Stimulated activated effector memory CD8-positive, alpha-beta T cell treated with anti-CD3 and anti-CD28 coated beads, Interleukin-12 subunit alpha, Interleukin-12 subunit beta, amount 100 ng/mL, for 72 hours (primary cell): Measurements from ENCODE around the gene AFF2.

Source experiments
- ATAC-seq: fragments of 150-1000 bp; cut with Tn5 transposase; 2 replicates; pipeline ENCODE4 v1.10.0; 2021
- DNase-seq, 2 donors: peaks; one replicate each; pipeline ENCODE4 v3.0.0; 2021 to 2022; ENCODE audit warnings: low spot score in 2 of 2
- H3K27ac Mint-ChIP-seq: one replicate; pipeline ENCODE4 v1.8.0; 2022; ENCODE audit warnings: mild to moderate bottlenecking, mixed read lengths
- H3K36me3 Mint-ChIP-seq: one replicate; pipeline ENCODE4 v1.8.0; 2022; ENCODE audit warnings: mild to moderate bottlenecking, mixed read lengths
- H3K4me1 Mint-ChIP-seq: one replicate; pipeline ENCODE4 v1.8.0; 2022; ENCODE audit warnings: mixed read lengths
- H3K4me3 Mint-ChIP-seq: one replicate; pipeline ENCODE4 v1.8.0; 2022; ENCODE audit warnings: mild to moderate bottlenecking, mixed read lengths
- H3K9me3 Mint-ChIP-seq: one replicate; pipeline ENCODE4 v1.8.0; 2022; ENCODE audit warnings: mixed read lengths

AFF2 gene

DNA sequence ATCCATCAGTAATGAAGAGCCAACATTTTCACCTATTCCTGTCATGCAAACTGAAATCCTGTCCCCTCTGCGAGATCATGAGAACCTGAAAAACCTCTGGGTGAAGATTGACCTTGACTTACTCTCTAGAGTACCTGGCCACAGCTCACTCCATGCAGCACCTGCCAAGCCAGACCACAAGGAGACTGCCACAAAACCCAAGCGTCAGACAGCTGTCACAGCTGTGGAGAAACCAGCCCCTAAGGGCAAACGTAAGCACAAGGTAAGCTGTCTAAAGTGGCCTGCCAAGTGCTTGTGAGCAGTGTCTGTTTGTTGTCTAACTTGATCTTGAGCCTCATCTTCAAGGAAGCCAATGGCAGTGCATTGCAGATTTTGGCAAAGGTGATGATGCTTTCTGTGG is 455.9 kb downstream of the AFF2 start:
- Mint-ChIP-seq H3K4me1 (no peaks in the 10 kb centered on the region), H3K27ac (no peak overlapping the region), H3K4me3 (no peak overlapping the region), H3K9me3 (no peaks in the 10 kb centered on the region), H3K36me3 (no peaks in the 10 kb centered on the region)
- ATAC-seq (no peak), DNase-seq (no peak)

DNA sequence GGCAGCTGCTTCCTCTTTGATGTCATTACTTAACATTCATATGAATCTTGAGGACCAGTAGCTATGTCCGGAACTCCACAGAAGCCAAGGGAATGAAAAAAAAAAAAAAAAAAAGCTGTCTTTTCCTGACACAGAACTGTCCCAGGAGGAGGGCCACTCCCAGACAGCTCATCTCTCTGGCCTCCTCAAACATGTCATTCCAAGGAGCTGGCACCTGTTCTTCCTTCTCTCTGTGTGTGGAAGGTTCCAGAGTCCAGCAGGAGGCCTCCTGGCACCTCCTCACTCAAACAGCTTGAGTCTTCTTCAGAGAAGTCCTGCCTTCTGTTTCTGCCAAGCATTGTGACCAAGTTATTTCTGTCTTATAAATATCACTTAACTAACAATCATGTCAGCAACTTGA is 458.5 kb downstream of the AFF2 start:
- no peaks in the 10 kb centered on the region for H3K9me3 Mint-ChIP-seq
- H3K36me3 Mint-ChIP-seq: no peaks in the 10 kb centered on the region
- no peak overlapping the region for H3K4me3 Mint-ChIP-seq
- H3K27ac Mint-ChIP-seq: no peak overlapping the region
- H3K4me1 Mint-ChIP-seq: no peaks in the 10 kb centered on the region
- no peak for DNase-seq
- no peak for ATAC-seq

DNA sequence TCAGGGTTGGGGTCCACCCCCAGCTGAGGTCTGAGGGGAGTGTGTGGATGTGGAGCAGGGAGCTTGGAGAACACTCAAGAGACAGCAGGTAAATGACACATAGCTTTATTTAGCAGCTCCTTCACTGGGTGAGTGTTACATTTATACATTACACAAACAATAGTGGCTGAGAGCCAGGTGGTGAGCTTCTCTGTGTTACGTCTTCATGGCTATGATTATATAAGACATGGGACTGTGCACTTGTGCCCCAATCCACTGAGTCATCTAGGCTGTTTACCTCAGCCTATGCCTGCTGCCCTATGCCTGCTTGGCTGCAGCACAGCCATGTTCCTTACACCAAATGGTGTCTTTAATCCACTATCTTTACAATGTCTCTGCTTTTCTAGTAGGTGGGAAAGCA is 459.6 kb downstream of the AFF2 start:
- ATAC-seq (no peak), DNase-seq (no peak)
- no peaks in the 10 kb centered on the region for H3K36me3 Mint-ChIP-seq
- no peak overlapping the region for H3K4me3 Mint-ChIP-seq
- H3K4me1 Mint-ChIP-seq: no peaks in the 10 kb centered on the region
- H3K27ac Mint-ChIP-seq: no peak overlapping the region
- no peaks in the 10 kb centered on the region for H3K9me3 Mint-ChIP-seq

DNA sequence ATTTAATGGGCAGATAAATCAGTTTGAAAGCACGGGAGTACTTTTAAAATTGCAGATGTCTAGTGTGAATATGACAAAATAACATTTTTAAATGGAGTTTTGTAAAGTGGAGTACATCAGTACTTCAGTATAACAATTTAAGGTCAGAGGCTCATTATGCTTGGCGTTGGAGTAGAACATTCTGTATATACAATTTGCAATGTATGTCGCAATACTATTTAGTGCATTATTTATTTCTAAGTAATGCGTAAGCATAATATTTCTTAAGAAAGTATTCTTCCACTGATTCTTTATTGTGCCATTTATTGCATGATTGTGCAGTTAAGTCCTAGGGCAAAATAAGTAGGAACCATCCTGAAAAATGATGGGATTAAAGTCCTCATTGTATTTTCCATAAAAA is 461.6 kb downstream of the AFF2 start:
- no peak overlapping the region for H3K4me3 Mint-ChIP-seq
- H3K27ac Mint-ChIP-seq: no peak overlapping the region
- no peak for DNase-seq
- ATAC-seq: no peak
- H3K4me1 Mint-ChIP-seq: no peaks in the 10 kb centered on the region
- H3K9me3 Mint-ChIP-seq: no peaks in the 10 kb centered on the region
- no peaks in the 10 kb centered on the region for H3K36me3 Mint-ChIP-seq

DNA sequence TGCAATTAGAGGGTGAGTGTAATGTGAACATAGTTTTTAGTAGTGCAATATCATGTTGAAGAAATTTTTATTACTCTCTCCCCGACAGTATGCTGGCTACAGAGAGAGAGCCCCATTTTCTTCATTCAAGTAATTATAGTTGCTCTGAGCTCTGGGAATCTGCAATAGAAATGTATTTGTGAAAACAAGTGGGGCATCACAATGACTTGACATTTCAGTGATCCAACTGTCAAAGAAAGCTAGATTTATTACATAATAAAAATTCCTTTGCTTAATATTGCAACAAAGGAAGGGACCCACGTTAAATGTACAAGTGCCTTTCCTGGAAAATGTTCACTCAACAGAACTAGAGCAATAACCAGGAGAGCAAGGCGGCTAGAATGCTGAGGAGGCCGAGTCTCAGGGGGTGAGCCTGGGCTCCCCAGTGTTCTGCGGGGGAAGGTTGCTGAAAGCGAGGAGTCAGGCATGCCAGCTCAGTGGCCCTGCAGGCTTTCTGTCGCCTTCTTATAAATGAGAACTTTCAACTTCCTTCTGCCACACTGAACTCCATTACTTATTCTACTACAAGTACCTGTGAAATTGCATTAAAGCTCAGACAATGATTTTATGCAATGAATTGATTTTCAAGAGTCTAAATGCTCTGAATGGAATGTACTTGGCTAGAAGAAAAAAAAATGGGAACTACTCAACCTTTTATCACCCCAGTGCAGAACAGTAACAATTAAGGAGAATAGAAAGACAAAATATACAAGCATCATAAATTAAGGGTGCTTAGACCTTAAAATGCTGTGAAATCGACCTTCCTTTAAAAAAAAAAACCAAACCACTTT is 476.4 kb downstream of the AFF2 start:
- no peak for DNase-seq
- H3K9me3 Mint-ChIP-seq: no peaks in the 10 kb centered on the region
- ATAC-seq: no peak
- no peaks in the 10 kb centered on the region for H3K36me3 Mint-ChIP-seq
- no peaks in the 10 kb centered on the region for H3K4me1 Mint-ChIP-seq
- no peak overlapping the region for H3K4me3 Mint-ChIP-seq
- no peak overlapping the region for H3K27ac Mint-ChIP-seq

DNA sequence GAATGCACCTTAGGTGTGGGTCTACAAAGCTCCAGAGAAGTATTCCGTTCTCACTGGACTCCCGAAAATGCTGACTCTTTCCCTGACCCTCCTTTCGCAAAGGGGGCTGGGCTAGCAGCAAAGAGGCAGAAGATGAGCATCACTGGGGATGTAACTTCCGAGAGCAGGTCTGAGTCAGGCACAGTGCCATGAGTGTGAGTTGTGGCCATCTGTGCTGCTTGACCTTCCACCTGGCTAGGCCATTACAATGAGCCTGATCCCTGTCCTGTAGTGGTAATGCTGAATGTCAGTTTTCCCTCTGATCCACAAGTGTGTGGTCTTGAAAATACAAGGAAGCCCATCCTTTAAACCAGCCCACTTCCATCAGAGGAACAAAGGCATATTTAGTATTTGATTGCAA is 479.4 kb downstream of the AFF2 start:
- H3K36me3 Mint-ChIP-seq: no peaks in the 10 kb centered on the region
- DNase-seq: no peak
- no peaks in the 10 kb centered on the region for H3K9me3 Mint-ChIP-seq
- no peak overlapping the region for H3K4me3 Mint-ChIP-seq
- no peak overlapping the region for H3K27ac Mint-ChIP-seq
- ATAC-seq: no peak
- no peaks in the 10 kb centered on the region for H3K4me1 Mint-ChIP-seq

DNA sequence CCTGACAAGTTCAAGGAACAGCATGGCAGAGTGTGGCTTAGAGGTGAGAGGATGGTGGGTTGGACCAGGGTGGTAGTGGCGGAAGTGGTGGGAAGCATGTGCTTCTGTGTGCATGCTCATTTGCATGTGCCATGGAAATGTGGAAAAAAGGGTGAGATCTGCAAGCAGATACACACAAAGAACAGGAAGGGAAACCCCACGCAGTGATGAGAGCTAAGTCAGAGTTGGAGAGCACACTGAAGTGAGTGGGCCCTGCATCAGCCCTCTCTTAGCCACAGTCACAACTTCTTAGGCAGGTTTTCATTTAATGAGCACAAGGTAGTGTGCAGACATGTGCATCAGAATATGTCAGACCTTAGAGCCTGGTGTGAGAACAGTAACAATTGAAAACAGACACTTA is 483.8 kb downstream of the AFF2 start:
- no peak overlapping the region for H3K27ac Mint-ChIP-seq
- no peak for ATAC-seq
- no peak overlapping the region for H3K4me3 Mint-ChIP-seq

DNA sequence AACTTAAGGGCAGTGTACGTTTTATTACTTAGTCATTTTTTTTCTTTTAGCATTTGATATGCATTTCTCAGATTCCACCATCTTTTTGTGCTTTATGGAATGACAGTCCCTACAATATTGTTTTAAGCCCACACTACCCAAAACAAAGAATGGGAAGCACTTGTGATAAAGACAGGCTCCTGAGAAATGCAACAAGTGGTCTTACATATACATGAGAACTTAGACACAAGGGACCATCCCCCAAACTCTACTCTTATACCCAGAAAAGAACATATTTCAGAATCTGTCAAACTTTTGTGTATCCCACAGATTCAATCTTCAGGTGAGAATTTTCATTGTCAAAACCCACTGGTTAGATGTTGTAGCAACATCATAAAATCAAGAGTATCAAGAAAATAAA is 491.1 kb downstream of the AFF2 start:
- Mint-ChIP-seq H3K27ac (no peak overlapping the region), H3K4me1 (no peaks in the 10 kb centered on the region), H3K36me3 (no peaks in the 10 kb centered on the region), H3K4me3 (no peak overlapping the region), H3K9me3 (no peaks in the 10 kb centered on the region)
- DNase-seq (no peak), ATAC-seq (no peak)

More for the DNA sequence above, 483.8 kb downstream of the AFF2 start:
- H3K4me1 Mint-ChIP-seq: no peaks in the 10 kb centered on the region
- no peak for DNase-seq
- no peaks in the 10 kb centered on the region for H3K36me3 Mint-ChIP-seq
- H3K9me3 Mint-ChIP-seq: no peaks in the 10 kb centered on the region

DNA sequence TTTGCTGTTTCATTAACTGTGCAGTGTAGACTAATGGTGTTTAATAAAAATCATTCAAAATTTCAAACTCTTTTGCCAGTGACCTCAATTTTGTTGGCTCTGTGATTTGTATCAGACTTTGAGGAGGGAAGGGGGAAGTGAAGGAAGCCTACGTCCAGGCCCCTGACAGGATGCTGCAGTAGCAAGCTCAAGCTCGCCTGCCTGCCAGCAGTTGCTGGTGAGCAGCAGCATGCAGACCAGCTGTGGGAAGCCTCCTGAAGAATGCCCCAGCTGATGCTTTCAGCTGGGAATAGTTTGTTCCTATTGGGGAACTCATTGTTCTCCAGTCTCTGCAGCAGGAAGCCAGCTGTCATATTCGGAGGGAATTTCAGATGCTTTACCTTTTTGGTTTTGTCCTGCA is 495.2 kb downstream of the AFF2 start:
- Mint-ChIP-seq H3K9me3 (no peaks in the 10 kb centered on the region), H3K36me3 (no peaks in the 10 kb centered on the region), H3K4me1 (no peaks in the 10 kb centered on the region), H3K4me3 (no peak overlapping the region), H3K27ac (no peak overlapping the region)
- ATAC-seq: no peak
- DNase-seq: no peak

DNA sequence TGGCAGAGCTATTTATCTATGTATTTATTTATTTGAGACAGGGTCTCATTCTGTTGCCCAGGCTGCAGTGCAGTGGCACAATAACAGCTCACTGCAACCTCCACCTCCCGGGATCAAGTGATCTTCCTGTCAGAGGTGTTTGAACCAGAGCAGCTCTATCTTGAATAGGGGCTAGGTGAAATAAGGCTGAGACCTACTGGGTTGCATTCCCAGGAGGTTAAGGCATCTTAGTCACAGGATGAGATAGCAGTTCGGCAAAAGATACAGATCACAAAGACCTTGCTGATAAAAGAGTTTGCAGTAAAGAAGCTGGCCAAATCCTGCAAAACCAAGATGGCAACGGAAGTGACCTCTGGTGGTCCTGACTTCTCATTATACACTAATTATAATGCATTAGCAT is 501.9 kb downstream of the AFF2 start:
- Mint-ChIP-seq H3K27ac (no peak overlapping the region), H3K4me1 (no peaks in the 10 kb centered on the region), H3K9me3 (no peaks in the 10 kb centered on the region), H3K4me3 (no peak overlapping the region), H3K36me3 (no peaks in the 10 kb centered on the region)
- no peak for DNase-seq
- ATAC-seq: no peak

DNA sequence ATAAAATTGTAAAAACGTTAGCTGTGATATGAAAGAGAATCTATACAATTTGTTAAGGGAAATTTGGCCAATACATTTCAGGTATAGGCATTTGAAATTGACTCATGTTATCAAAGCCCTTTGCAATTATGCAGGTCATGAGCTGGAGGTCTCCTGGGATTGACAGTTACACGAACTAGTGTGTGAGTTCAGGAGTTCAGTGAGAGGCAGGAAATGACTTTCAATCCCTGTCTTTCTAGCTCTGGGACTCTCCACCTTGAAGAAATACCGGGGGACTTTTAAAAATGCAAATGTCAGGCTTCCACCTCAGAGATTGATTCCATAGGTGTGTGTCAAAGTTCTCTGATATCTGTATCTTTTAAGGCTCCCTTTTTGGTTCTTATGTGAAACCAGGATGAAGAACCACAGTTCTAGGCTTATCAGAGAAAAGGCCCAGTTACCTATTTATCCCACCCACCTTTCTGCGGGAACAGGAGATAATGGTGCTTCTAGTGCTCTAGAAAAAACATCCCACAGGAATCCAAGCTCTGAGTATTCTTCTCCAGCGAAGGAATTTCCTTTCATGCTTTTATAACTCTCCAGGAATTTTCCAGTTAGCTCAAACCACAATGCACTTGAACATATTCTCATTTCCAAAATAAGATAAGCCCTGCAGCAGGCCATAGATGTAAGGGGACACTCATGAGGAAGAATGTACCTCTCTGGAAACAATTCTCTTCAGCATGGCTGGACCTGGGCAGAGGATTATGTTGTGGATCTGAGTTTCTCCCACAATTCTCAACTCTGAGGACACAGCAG is 503.6 kb downstream of the AFF2 start:
- H3K36me3 Mint-ChIP-seq: no peaks in the 10 kb centered on the region
- H3K4me1 Mint-ChIP-seq: no peaks in the 10 kb centered on the region
- H3K27ac Mint-ChIP-seq: no peak overlapping the region
- DNase-seq (no peak), ATAC-seq (no peak)
- H3K9me3 Mint-ChIP-seq: no peaks in the 10 kb centered on the region
- H3K4me3 Mint-ChIP-seq: no peak overlapping the region

DNA sequence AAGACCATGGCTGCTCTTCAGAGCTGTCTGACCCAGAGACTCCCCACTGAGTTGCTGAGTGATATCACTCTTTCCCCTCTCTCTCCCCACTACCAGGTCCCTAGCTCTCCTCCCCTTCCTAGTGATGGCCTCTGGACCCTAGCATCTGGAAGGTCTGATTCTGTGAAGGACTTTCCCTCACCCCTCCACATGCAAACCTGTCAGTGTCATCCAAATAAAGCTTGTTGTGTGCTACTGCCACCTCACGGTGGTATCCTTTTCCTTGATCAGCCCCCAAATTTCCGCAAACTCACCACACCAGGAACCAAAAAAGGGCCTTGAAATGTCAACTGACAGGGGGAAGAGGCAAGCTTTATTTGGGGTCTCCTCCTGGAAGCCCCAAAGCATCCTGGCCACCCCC is 504.5 kb downstream of the AFF2 start:
- ATAC-seq: no peak
- no peaks in the 10 kb centered on the region for H3K9me3 Mint-ChIP-seq
- no peak overlapping the region for H3K4me3 Mint-ChIP-seq
- DNase-seq: no peak
- H3K36me3 Mint-ChIP-seq: no peaks in the 10 kb centered on the region
- H3K4me1 Mint-ChIP-seq: no peaks in the 10 kb centered on the region
- no peak overlapping the region for H3K27ac Mint-ChIP-seq

DNA sequence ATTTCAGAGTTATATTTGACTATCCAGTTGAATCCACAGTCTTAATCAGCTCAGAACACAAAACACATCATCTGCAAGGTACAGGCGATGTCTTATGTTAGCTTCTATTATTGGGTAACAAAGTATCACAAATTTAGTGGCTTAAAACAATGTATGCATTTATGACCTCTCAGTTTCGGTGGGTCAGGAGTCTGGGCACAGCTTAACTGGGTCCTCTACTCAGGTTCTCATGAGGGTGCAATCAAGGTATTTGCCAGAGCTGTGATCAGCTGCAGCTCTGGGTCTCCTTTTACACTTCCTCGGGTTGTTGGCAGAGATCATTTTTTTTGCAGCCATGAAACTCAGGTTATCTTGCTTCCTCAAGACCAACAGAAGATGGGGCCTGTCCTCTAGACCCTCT is 505.8 kb downstream of the AFF2 start:
- Mint-ChIP-seq H3K4me1 (no peaks in the 10 kb centered on the region), H3K4me3 (no peak overlapping the region), H3K27ac (no peak overlapping the region), H3K36me3 (no peaks in the 10 kb centered on the region), H3K9me3 (no peaks in the 10 kb centered on the region)
- DNase-seq: no peak
- no peak for ATAC-seq

DNA sequence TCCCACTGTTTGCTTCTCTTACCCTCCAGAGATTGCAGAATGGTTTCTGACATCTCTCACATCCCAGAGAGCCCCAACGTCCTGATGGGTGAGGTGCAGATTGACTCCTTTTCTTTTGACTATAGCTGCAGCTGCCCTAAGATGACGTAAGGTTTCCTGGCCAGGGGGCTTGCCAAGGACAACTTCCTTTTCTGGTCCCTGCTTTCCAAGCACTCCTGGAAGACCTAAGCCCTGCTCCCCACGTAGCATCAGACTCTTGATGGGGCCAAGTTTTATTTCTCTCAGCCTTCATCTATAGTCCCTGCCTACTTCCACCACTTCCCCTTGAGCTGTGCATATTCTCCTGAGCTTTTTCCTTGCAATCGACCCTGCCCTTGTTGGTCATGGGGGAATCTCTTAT is 507.0 kb downstream of the AFF2 start:
- no peak overlapping the region for H3K4me3 Mint-ChIP-seq
- ATAC-seq (no peak), DNase-seq (no peak)
- H3K4me1 Mint-ChIP-seq: no peaks in the 10 kb centered on the region
- H3K27ac Mint-ChIP-seq: no peak overlapping the region
- H3K9me3 Mint-ChIP-seq: peaks cover under 1% of the 10 kb centered on the region
- no peaks in the 10 kb centered on the region for H3K36me3 Mint-ChIP-seq

DNA sequence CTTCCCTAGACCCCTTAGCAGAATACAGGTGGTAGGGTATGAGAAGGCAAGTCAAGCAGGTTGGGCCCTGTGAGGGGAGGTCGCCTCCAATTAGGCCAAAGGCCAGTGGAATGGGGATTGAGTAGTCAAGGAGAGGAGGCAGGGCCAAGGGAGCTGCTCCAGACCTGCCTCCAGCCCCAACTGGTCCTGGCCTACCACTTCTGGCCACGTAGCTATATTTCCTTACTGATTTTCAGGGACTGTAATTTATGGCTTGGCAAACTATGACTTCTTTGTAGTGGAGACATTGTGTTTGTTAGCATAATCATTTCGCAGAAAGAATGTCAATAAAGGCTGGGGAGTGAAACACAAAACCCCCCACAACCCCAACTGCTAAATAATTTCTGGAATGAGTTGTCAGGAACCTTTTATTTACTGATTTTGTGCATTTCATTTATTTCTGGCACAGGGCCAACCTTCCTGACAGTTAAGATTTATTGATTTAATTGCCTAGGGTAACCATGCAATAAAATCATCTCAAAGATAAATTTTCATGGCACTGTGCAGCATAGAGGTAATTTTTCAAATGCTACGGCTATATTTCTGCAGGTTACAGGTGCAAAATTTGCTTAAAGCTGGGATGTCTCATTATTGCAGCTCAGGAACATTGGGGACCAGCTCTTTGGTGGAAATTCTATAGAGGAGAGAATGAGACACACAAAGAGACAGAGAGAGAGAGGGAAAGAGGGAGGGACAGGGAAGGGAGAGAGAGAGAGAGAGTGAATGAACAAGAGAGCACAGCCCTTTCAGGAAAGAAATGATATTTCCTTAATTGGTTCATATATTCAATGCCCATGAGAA is 509.8 kb downstream of the AFF2 start:
- Mint-ChIP-seq H3K9me3 (peaks cover 2% of the 10 kb centered on the region), H3K27ac (no peak overlapping the region), H3K4me3 (no peak overlapping the region), H3K4me1 (no peaks in the 10 kb centered on the region), H3K36me3 (no peaks in the 10 kb centered on the region)
- ATAC-seq (no peak), DNase-seq (no peak)
